ENCODE data around the gene TBC1D1.

DNA sequence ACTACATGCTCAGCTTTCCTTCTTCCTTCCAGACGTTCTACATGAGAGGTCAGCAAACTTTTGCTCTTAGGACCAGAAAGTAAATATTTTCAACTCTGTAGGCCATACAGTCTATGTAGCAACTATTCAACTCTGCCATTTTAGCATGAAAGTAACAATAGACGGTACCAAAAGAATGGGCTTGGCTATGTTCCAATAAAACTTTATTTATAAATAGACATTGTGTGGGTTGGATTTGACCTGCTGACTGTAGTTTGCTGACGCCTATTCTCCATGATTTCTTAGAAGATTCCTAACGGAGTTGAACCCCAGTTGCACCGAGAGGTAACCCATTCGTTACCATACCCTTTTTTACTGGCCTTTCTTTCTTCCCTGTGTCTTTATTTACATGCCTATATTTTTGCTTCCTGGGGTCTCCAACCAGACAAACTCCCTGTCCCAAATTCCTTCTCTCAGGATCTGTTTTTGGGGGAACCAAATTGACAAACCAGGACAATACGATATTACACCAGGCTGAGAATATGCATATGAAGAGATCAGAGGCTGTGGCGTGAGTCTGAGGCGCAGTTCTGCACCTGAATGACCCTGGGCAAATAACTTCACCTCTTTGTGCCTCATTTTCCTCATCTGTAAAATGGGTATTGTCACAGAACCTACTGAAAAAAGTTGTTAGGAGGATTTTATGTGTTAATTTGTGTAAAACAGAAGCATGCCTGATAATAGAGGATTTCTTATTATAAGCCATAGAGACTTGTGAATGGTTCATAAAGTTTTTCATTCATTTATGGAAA is 58.9 kb downstream of the TBC1D1 start:
- TF ChIP-seq, protein P1, sequence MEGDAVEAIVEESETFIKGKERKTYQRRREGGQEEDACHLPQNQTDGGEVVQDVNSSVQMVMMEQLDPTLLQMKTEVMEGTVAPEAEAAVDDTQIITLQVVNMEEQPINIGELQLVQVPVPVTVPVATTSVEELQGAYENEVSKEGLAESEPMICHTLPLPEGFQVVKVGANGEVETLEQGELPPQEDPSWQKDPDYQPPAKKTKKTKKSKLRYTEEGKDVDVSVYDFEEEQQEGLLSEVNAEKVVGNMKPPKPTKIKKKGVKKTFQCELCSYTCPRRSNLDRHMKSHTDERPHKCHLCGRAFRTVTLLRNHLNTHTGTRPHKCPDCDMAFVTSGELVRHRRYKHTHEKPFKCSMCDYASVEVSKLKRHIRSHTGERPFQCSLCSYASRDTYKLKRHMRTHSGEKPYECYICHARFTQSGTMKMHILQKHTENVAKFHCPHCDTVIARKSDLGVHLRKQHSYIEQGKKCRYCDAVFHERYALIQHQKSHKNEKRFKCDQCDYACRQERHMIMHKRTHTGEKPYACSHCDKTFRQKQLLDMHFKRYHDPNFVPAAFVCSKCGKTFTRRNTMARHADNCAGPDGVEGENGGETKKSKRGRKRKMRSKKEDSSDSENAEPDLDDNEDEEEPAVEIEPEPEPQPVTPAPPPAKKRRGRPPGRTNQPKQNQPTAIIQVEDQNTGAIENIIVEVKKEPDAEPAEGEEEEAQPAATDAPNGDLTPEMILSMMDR (conservative IDR thresholded peaks at IDR 0.05; ENCODE audit: low read depth, low read length) = no peak
- TF ChIP-seq EZH2 (IDR thresholded peaks at IDR 0.05; ENCODE audit: borderline replicate concordance, low read depth, low read length, poor library complexity, severe bottlenecking) = no peak
